H1 (cell line): ENCODE data around the gene MEGF11. TPM values are rescaled to one million over a fixed set of nuclear protein-coding genes. Genes with fewer than 3 reads are reported as not detected.

ENCODE experiments used
- ASH2L ChIP-seq: fragments of 200-600, 300-600 bp; sonication (generic); IDR thresholded peaks from one replicate; pipeline ENCODE4 v1.7.1; 2017; ENCODE audit warnings: low read length
- CHD1 ChIP-seq: IDR thresholded peaks from 2 replicates; pipeline ENCODE4 v1.6.1; 2012; ENCODE audit warnings: low read depth, low read length, improper control_type of control experiment
- RBBP5 ChIP-seq: IDR thresholded peaks from 2 replicates; pipeline ENCODE4 v1.7.1; 2012; ENCODE audit warnings: low read depth, mild to moderate bottlenecking, inconsistent platforms, low read length, moderate library complexity, borderline replicate concordance
- RFX5 ChIP-seq: IDR thresholded peaks from 2 replicates; pipeline ENCODE4 v1.6.1; 2011; ENCODE audit warnings: low read depth, low read length, improper control_type of control experiment, borderline replicate concordance
- SIX5 ChIP-seq: IDR thresholded peaks from 2 replicates; pipeline ENCODE4 v1.6.1; 2011; ENCODE audit warnings: mild to moderate bottlenecking, low read depth, low read length
- polyA plus RNA-seq, 7 experiments: library from polyadenylated mRNA; depleted of rRNA in 3 of 7; stranded (reverse) in 5 of 7; unstranded in 2 of 7; fragments of >200 nt in 5 of 7; fragments of 200-250 nt in 2 of 7; gene quantifications; 1 replicate in 5 of 7; 2 replicates in 1 of 7; 4 replicates in 1 of 7; pipeline versions ENCODE4 v1.2.1 to v1.2.3, GENCODE V29; 2011 to 2013; ENCODE audit warnings: missing spikeins in 2 of 7, mixed read lengths in 2 of 7
- total RNA-seq: library from RNA; stranded (reverse); fragmentation: NEBNext Ultra II Directional; extraction: Animal tissue kit (Norgen Biotek cat#: 25700); gene quantifications from 2 replicates; pipeline ENCODE4 v1.2.1, GENCODE V29; 2021
- TF ChIP-seq, protein P1 (sequence below): IDR thresholded peaks from 2 replicates; pipeline ENCODE4 v1.6.1; 2012; ENCODE audit warnings: low read length, inconsistent platforms

Gene MEGF11
- total and polyA plus RNA-seq, 2 of the 8 experiments (the other 6 are each of a cell fraction or from before 2014, with no cell fraction given) = 4.4 to 4.8 TPM

DNA sequence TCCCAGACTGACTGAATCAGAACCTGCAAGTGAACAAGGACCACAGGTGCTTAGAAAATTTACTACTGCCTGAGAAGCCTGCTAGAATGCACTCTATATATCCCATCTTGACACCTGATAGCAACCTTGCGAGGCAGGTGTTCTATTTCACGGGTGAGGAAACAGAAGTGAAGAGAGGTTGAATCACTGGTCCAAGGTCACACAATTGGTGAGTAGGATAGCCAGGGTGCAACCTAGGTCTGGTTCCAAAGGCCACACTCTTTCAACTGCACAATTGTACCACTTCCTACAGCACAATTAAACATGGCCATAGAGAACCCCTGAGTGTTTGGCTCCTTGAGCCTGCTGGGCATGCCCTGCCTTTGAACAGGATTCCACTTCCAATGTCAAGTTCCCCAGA, 297.2 kb downstream of the MEGF11 start (continued):
- TF ChIP-seq CHD1 (no peak), SIX5 (no peak), RBBP5 (no peak), ASH2L (no peak), RFX5 (no peak)
- TF ChIP-seq, protein P1, sequence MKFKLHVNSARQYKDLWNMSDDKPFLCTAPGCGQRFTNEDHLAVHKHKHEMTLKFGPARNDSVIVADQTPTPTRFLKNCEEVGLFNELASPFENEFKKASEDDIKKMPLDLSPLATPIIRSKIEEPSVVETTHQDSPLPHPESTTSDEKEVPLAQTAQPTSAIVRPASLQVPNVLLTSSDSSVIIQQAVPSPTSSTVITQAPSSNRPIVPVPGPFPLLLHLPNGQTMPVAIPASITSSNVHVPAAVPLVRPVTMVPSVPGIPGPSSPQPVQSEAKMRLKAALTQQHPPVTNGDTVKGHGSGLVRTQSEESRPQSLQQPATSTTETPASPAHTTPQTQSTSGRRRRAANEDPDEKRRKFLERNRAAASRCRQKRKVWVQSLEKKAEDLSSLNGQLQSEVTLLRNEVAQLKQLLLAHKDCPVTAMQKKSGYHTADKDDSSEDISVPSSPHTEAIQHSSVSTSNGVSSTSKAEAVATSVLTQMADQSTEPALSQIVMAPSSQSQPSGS = no peak
